NCI-H510A treated with DMSO at 0.1 percent for 48 hours (cell line): ENCODE data around the gene SERF2.
"Not testable (repeated sequence)": the region's sequence is repeated elsewhere in the genome, so short reads cannot be mapped to it uniquely, and the experiment has no call there.

Experiments used
- DNase-seq: peaks from one replicate; lab custom pipeline; 2025; lab: John Stamatoyannopoulos, UW

Gene SERF2

GRCh38 chr15:43794269-43795037, 2.3 kb downstream of the SERF2 start:
- no peak for DNase-seq

GRCh38 chr15:43795197-43795596, 3.1 kb downstream of the SERF2 start:
- DNase-seq: no peak

- DNase-seq: no peak
Measured at GRCh38 chr15:43795997-43796396, 3.9 kb downstream of the SERF2 start.

GRCh38 chr15:43796566-43796965, 4.4 kb downstream of the SERF2 start:
- DNase-seq: no peak

GRCh38 chr15:43799209-43799944, 7.3 kb downstream of the SERF2 start:
- peak; percentile 38 for DNase-seq

- no peak for DNase-seq
Measured at GRCh38 chr15:43799945-43800285, 7.8 kb downstream of the SERF2 start, which contains the start of gene SERINC4. TSS of gene SERINC4 (minus strand) at chr15:43800220. CDS start at chr15:43799986, 234 bp downstream.

- peak; percentile 57 for DNase-seq
Measured at GRCh38 chr15:43800286-43801141, 8.4 kb downstream of the SERF2 start, which contains the start of gene HYPK. TSS of gene HYPK (plus strand) at chr15:43800599. CDS start at chr15:43800623, 24 bp downstream.

GRCh38 chr15:43802676-43803075, 10.6 kb downstream of the SERF2 start:
- not testable (repeated sequence) for DNase-seq

- no peak for DNase-seq
Measured at GRCh38 chr15:43808435-43808950, 16.4 kb downstream of the SERF2 start.

- no peak for DNase-seq
Measured at GRCh38 chr15:43808960-43809678, 17.0 kb downstream of the SERF2 start.

GRCh38 chr15:43815064-43815463, 22.9 kb downstream of the SERF2 start:
- DNase-seq: not testable (repeated sequence)

- no peak for DNase-seq
Measured at GRCh38 chr15:43821505-43821904, 29.4 kb downstream of the SERF2 start.

GRCh38 chr15:43824302-43825246, 32.5 kb downstream of the SERF2 start, which contains the start of gene MFAP1:
TSS of gene MFAP1 (minus strand) at chr15:43824690. CDS start at chr15:43824569, 121 bp downstream.
- peak; percentile 88 for DNase-seq

- not testable (repeated sequence) for DNase-seq
Measured at GRCh38 chr15:43825305-43825704, 33.2 kb downstream of the SERF2 start.

- DNase-seq: no peak
Measured at GRCh38 chr15:43826029-43826507, 33.9 kb downstream of the SERF2 start.

- DNase-seq: peak; percentile 38
Measured at GRCh38 chr15:43826508-43827341, 34.6 kb downstream of the SERF2 start, which contains the start of gene WDR76. TSS of gene WDR76 (plus strand) at chr15:43827002. CDS start at chr15:43827033, 31 bp downstream.

- no peak for DNase-seq
Measured at GRCh38 chr15:43828061-43828657, 36.0 kb downstream of the SERF2 start.

- not testable (repeated sequence) for DNase-seq
Measured at GRCh38 chr15:43829951-43830540, 37.9 kb downstream of the SERF2 start.
